Chondrocyte (in vitro differentiated cells): ENCODE measurements around the gene CD160. TPM values are rescaled to one million over a fixed set of nuclear protein-coding genes. Genes with fewer than 3 reads are reported as not detected.

Experiments used
- DNase-seq: peaks from one replicate; pipeline ENCODE4 v3.0.0; 2021; ENCODE audit warnings: mixed read lengths, low spot score
- H3K27ac Mint-ChIP-seq: one replicate; pipeline ENCODE4 v1.8.0; 2021; ENCODE audit warnings: mild to moderate bottlenecking, moderate library complexity, mixed read lengths; ENCODE audit not compliant: unreplicated experiment
- H3K27me3 Mint-ChIP-seq: 2 replicates; pipeline ENCODE4 v1.8.0; 2021; ENCODE audit warnings: low read depth, mixed read lengths
- H3K36me3 Mint-ChIP-seq: 2 replicates; pipeline ENCODE4 v1.8.0; 2021; ENCODE audit warnings: low read depth, mixed read lengths
- H3K4me1 Mint-ChIP-seq: 2 replicates; pipeline ENCODE4 v1.8.0; 2021; ENCODE audit warnings: low read depth, mild to moderate bottlenecking, mixed read lengths
- H3K4me3 Mint-ChIP-seq: one replicate; pipeline ENCODE4 v1.8.0; 2021; ENCODE audit warnings: mild to moderate bottlenecking, moderate library complexity, mixed read lengths; ENCODE audit not compliant: unreplicated experiment
- H3K9me3 Mint-ChIP-seq: 2 replicates; pipeline ENCODE4 v1.8.0; 2021; ENCODE audit warnings: low read depth, mixed read lengths
- CTCF ChIP-seq: fragments of 200-600 bp; sonication (generic); IDR thresholded peaks from 2 replicates; pipeline ENCODE4 v1.5.0; 2021; ENCODE audit warnings: antibody characterized with exemption, mild to moderate bottlenecking, moderate library complexity
- total RNA-seq: library from RNA; stranded (reverse); gene quantifications from 3 replicates; pipeline ENCODE4 v1.2.1, GENCODE V29; 2021

The CD160 gene
- total RNA-seq, 1 donor from 2014 or later, result not detected

- peaks cover 31% of the 10 kb centered on the region for H3K4me1 Mint-ChIP-seq
- TF ChIP-seq CTCF, result no peak
Measured at GRCh38 chr1:145777357-145778145, 58.3 kb downstream of the CD160 start.

DNA sequence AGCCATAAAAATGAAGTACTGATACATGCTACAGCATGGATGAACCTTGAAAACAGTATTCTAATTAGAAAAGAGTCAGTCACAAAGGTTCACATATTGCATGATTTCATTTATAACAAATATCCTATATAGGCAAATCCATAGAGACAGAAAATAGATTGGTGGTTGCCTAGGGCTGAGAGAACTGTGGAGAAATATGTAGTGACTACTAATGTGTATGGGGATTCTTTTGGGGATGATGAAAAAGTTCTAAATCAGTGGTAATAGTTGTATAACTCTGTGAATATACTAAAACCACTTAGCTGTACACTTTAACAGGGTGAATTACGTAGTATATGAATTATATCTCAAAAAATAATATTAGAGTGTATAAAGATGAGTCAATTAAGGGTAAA, 58.8 kb downstream of the CD160 start:
- no peak for TF ChIP-seq CTCF
- DNase-seq, result no peak
- Mint-ChIP-seq H3K4me3 (no peak overlapping the region), H3K27ac (peak overlapping the region; percentile 24), H3K27me3 (no peaks in the 10 kb centered on the region), H3K4me1 (peaks cover 36% of the 10 kb centered on the region), H3K36me3 (peaks cover 8% of the 10 kb centered on the region), H3K9me3 (no peaks in the 10 kb centered on the region)

More at GRCh38 chr1:145777357-145778145, 58.3 kb downstream of the CD160 start:
- Mint-ChIP-seq H3K9me3 (no peaks in the 10 kb centered on the region), H3K36me3 (peaks cover 8% of the 10 kb centered on the region), H3K27me3 (no peaks in the 10 kb centered on the region), H3K27ac (no peak overlapping the region), H3K4me3 (no peak overlapping the region)
- DNase-seq, result no peak

DNA sequence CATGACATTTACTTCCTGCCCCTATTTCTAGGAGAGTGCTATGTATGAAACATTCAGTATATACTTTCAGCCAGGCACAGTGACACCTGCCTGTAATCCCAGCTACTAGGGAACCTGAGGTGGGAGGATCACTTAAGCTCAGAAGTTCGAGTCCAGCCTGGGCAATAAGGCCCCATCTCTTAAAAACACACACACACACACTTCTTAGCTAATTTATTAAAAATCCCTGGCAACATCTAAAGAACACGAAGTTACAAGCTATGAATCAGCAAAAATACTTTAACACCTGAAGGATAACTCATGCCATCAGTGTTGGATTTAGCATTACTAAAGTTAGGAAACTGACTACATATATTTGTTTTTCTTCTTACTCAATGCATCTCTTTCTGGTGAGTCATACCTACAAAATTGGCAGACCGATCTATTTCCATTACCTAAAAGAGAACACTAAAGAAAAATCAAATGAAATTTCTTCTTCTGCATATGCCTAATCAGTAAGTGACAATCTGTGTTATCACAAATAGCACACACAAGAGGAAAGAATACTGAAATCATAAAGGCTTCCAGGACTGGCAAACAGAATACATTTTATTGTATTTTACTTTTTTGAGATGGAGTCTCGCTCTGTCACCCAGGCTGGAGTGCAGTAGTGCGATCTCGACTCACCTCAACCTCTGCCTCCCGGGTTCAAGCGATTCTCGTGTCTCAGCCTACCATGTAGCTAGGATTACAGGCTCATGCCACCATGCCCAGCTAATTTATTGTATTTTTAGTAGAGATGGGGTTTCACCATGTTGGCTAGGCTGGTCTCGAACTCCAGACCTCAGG, 63.2 kb downstream of the CD160 start:
- TF ChIP-seq CTCF, result no peak
- peaks cover 61% of the 10 kb centered on the region for H3K4me1 Mint-ChIP-seq
- no peaks in the 10 kb centered on the region for H3K9me3 Mint-ChIP-seq
- no peaks in the 10 kb centered on the region for H3K27me3 Mint-ChIP-seq
- peaks cover 2% of the 10 kb centered on the region for H3K36me3 Mint-ChIP-seq
- peak overlapping the region; percentile 81 for H3K27ac Mint-ChIP-seq
- no peak for DNase-seq
- H3K4me3 Mint-ChIP-seq, result no peak overlapping the region

- no peak for TF ChIP-seq CTCF
- DNase-seq, result no peak
- no peak overlapping the region for H3K4me3 Mint-ChIP-seq
- peak overlapping the region; percentile 49 for H3K27ac Mint-ChIP-seq
- no peaks in the 10 kb centered on the region for H3K27me3 Mint-ChIP-seq
- peaks cover 2% of the 10 kb centered on the region for H3K36me3 Mint-ChIP-seq
- peaks cover 50% of the 10 kb centered on the region for H3K4me1 Mint-ChIP-seq
- H3K9me3 Mint-ChIP-seq, result no peaks in the 10 kb centered on the region
Measured at GRCh38 chr1:145784409-145784808, 65.1 kb downstream of the CD160 start.

GRCh38 chr1:145785547-145785946, 66.2 kb downstream of the CD160 start:
- H3K4me1 Mint-ChIP-seq, result peaks cover 50% of the 10 kb centered on the region
- H3K9me3 Mint-ChIP-seq, result no peaks in the 10 kb centered on the region
- no peak overlapping the region for H3K4me3 Mint-ChIP-seq
- TF ChIP-seq CTCF, result no peak
- no peaks in the 10 kb centered on the region for H3K27me3 Mint-ChIP-seq
- H3K27ac Mint-ChIP-seq, result no peak overlapping the region
- H3K36me3 Mint-ChIP-seq, result peaks cover 2% of the 10 kb centered on the region
- DNase-seq, result no peak
